Mesothelial cell of epicardium (in vitro differentiated cells): ENCODE results near the gene PKP4. TPM values are rescaled to one million over a fixed set of nuclear protein-coding genes. Genes with fewer than 3 reads are reported as not detected.

ENCODE experiments used
- DNase-seq, 2 experiments: peaks; one replicate each; pipeline ENCODE4 v3.0.0; 2021; ENCODE audit warnings: low spot score in 2 of 2; ENCODE audit not compliant: unreplicated experiment in 2 of 2
- H3K27ac Mint-ChIP-seq: 2 replicates; pipeline ENCODE4 v1.8.0; 2021; ENCODE audit warnings: mixed read lengths
- H3K27me3 Mint-ChIP-seq: 2 replicates; pipeline ENCODE4 v1.8.0; 2021; ENCODE audit warnings: low read depth, mixed read lengths
- H3K36me3 Mint-ChIP-seq: 2 replicates; pipeline ENCODE4 v1.8.0; 2021; ENCODE audit warnings: mixed read lengths
- H3K4me1 Mint-ChIP-seq: 2 replicates; pipeline ENCODE4 v1.8.0; 2021; ENCODE audit warnings: mixed read lengths
- H3K4me3 Mint-ChIP-seq: 2 replicates; pipeline ENCODE4 v1.8.0; 2021; ENCODE audit warnings: mild to moderate bottlenecking, moderate library complexity, mixed read lengths
- H3K9me3 Mint-ChIP-seq: 2 replicates; pipeline ENCODE4 v1.8.0; 2021; ENCODE audit warnings: mixed read lengths
- total RNA-seq: library from RNA; stranded (reverse); gene quantifications from 3 replicates; pipeline ENCODE4 v1.2.1, GENCODE V29; 2021
- TF ChIP-seq, protein P1 (sequence below): fragments of 200-600 bp; sonication (generic); IDR thresholded peaks from one replicate; pipeline ENCODE4 v1.5.0; 2021; ENCODE audit warnings: antibody characterized with exemption; ENCODE audit not compliant: unreplicated experiment

The PKP4 gene
- total RNA-seq, 1 donor from 2014 or later = 70.8 TPM

DNA sequence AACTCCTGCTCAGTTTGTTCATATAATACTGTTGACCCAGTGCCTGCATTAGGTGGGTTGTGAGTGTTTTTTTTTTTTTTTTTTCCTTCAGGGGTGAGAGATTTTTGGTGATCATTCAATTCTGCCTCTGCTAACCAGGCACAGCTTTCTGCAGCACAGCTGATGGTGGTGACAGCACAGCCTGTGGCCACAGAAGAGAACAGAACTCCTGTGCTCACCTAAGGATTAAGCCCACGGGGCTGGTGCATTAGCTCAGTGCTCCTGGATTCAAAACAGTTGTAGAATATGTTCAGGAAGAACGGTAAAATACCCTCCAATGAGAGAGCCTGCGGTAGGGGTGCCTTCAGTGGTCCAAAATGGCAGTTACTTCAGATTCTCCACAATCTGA, 42.0 kb downstream of the PKP4 start:
- no peak for DNase-seq
- H3K36me3 Mint-ChIP-seq = no peaks in the 10 kb centered on the region
- no peak overlapping the region for H3K4me3 Mint-ChIP-seq
- H3K9me3 Mint-ChIP-seq = no peaks in the 10 kb centered on the region
- peaks cover 48% of the 10 kb centered on the region for H3K4me1 Mint-ChIP-seq
- H3K27me3 Mint-ChIP-seq = no peaks in the 10 kb centered on the region
- TF ChIP-seq, protein P1, sequence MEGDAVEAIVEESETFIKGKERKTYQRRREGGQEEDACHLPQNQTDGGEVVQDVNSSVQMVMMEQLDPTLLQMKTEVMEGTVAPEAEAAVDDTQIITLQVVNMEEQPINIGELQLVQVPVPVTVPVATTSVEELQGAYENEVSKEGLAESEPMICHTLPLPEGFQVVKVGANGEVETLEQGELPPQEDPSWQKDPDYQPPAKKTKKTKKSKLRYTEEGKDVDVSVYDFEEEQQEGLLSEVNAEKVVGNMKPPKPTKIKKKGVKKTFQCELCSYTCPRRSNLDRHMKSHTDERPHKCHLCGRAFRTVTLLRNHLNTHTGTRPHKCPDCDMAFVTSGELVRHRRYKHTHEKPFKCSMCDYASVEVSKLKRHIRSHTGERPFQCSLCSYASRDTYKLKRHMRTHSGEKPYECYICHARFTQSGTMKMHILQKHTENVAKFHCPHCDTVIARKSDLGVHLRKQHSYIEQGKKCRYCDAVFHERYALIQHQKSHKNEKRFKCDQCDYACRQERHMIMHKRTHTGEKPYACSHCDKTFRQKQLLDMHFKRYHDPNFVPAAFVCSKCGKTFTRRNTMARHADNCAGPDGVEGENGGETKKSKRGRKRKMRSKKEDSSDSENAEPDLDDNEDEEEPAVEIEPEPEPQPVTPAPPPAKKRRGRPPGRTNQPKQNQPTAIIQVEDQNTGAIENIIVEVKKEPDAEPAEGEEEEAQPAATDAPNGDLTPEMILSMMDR = no peak
- H3K27ac Mint-ChIP-seq = peak overlapping the region; percentile 39

DNA sequence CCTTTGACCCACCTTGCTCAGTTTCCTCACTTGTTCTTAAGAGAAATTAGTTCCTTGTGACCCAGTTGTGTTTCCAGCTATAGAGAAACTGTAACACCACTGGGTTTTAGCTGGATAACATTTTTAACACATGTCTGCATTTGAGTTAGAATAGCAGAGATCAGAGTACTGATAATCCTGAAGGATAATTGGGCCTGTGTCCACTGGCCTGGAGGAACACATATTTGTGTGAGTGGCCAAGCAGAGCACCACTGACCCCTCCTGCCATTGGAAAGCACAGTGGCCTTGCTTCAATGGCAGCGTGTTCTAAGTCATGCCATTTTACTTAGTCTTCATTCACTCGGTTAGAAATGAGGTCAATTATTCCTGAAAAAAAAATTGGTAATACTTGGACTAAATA, 42.6 kb downstream of the PKP4 start:
- TF ChIP-seq, protein P1 = no peak
- Mint-ChIP-seq H3K36me3 (no peaks in the 10 kb centered on the region), H3K4me1 (peaks cover 48% of the 10 kb centered on the region), H3K27ac (peak overlapping the region; percentile 28), H3K9me3 (no peaks in the 10 kb centered on the region), H3K4me3 (no peak overlapping the region), H3K27me3 (no peaks in the 10 kb centered on the region)
- DNase-seq = no peak

DNA sequence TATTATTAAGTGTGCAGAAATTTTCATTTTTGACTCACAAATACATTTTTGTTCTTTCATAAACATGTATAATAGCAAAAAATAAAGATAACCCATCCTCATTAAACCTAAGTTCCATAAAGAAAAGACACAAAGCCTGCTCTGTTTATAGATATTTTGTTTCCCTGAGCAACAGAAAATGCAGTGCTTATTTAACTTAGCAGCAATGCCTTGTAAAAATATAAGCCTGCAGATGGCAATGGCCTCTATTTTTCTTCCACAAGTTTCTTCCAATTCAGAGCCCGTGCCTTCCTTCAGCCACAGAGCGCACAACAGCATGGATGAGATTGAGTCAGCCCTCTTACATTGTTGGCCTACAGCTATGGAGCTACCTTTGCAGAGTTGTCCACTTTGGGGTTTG, 43.6 kb downstream of the PKP4 start:
- H3K4me1 Mint-ChIP-seq = peaks cover 54% of the 10 kb centered on the region
- H3K36me3 Mint-ChIP-seq = no peaks in the 10 kb centered on the region
- H3K9me3 Mint-ChIP-seq = no peaks in the 10 kb centered on the region
- H3K27ac Mint-ChIP-seq = peak overlapping the region; percentile 8
- no peaks in the 10 kb centered on the region for H3K27me3 Mint-ChIP-seq
- DNase-seq = no peak
- TF ChIP-seq, protein P1 = no peak
- no peak overlapping the region for H3K4me3 Mint-ChIP-seq

DNA sequence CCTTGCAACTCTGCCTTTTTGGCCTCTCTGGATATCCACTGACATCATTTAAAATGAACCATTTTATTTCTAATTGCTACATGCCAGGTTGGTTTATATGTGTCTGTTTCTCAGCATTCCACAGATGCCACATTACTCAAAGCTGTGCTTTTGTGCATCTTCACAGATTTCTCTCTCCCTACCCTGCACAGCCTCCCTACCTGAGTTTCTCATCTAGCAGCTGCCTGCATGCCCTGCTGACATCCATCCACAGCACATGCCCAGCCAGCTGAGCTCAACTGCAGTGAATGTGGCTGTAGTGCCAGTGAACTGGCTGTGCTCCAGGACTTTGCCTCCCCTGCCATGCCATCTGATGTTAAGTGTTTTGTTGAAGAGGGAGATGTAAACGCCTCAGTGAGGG, 44.5 kb downstream of the PKP4 start:
- peaks cover 56% of the 10 kb centered on the region for H3K4me1 Mint-ChIP-seq
- no peak for DNase-seq
- H3K27me3 Mint-ChIP-seq = no peaks in the 10 kb centered on the region
- H3K9me3 Mint-ChIP-seq = no peaks in the 10 kb centered on the region
- H3K4me3 Mint-ChIP-seq = no peak overlapping the region
- TF ChIP-seq, protein P1 = no peak
- H3K36me3 Mint-ChIP-seq = no peaks in the 10 kb centered on the region
- H3K27ac Mint-ChIP-seq = peak overlapping the region; percentile 0

DNA sequence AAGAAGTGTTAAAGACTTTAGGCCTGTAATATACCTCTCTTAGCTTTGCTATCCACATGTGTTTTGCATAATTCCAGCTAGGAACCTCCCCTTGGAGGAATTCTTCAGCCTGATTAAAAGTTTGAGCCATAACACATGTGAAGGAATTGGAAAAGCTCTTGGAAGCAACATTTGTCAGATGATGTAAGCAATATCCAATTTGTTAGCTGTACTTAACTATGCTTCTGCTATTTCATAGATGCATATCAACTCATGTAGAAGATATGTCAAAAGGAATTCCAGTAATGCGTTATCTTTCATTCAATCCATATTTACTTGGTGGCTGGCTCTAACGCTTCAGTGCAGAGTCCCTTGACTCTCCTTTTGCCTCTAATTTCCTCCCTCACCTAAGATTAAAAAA, 46.2 kb downstream of the PKP4 start:
- Mint-ChIP-seq H3K9me3 (no peaks in the 10 kb centered on the region), H3K36me3 (no peaks in the 10 kb centered on the region), H3K4me3 (no peak overlapping the region), H3K27me3 (no peaks in the 10 kb centered on the region), H3K27ac (peak overlapping the region; percentile 52), H3K4me1 (peaks cover 60% of the 10 kb centered on the region)
- no peak for DNase-seq
- TF ChIP-seq, protein P1 = no peak

DNA sequence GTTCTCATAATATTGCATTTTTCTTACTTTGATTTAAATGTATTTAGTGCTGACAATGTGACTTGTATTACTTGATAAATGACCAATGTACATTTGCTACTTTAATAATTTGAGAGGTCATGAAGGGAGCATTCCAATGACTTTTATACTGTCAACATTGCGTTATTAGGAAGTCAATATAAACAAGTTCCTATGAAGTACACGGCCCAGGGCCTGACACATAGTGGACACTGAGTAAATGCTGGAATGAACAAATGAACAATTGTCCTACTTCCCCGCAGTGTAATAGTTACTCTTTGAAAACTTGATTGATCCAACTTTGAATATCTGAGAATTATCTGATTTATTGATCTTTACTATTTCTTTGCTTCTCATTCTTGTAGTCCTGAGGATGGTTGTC, 47.3 kb downstream of the PKP4 start:
- no peaks in the 10 kb centered on the region for H3K9me3 Mint-ChIP-seq
- no peak for DNase-seq
- H3K27ac Mint-ChIP-seq = peak overlapping the region; percentile 51
- H3K36me3 Mint-ChIP-seq = no peaks in the 10 kb centered on the region
- no peak overlapping the region for H3K4me3 Mint-ChIP-seq
- no peaks in the 10 kb centered on the region for H3K27me3 Mint-ChIP-seq
- peaks cover 53% of the 10 kb centered on the region for H3K4me1 Mint-ChIP-seq
- TF ChIP-seq, protein P1 = no peak
